HepG2 (cell line): ENCODE measurements around the gene GDF15. TPM values are rescaled to one million over a fixed set of nuclear protein-coding genes. Genes with fewer than 3 reads are reported as not detected.

Experiments used
- CBX1 ChIP-seq: IDR thresholded peaks from one replicate; pipeline ENCODE4 v1.6.1; 2016; ENCODE audit warnings: antibody characterized with exemption, low read depth
- CCAR2 ChIP-seq: fragments of 200-400 bp; formaldehyde crosslinking; optimal IDR thresholded peaks from 2 replicates; pipeline ENCODE3; 2018; ENCODE audit warnings: low read depth, mild to moderate bottlenecking, low read length, moderate library complexity
- HHEX ChIP-seq: IDR thresholded peaks from 2 replicates; pipeline ENCODE4 v1.6.1; 2016; ENCODE audit warnings: control low read depth
- HNF4A ChIP-seq: sonication (generic); formaldehyde crosslinking; IDR thresholded peaks from 2 replicates; pipeline ENCODE4 v1.4.0; 2020; ENCODE audit warnings: missing genetic modification reagents
- HNRNPK ChIP-seq: fragments of 200-400 bp; formaldehyde crosslinking; IDR thresholded peaks from 2 replicates; pipeline ENCODE4 v1.6.1; 2018; ENCODE audit warnings: low read length, low read depth, moderate library complexity, mild to moderate bottlenecking; ENCODE audit not compliant: poor library complexity, severe bottlenecking
- POLR2AphosphoS5 ChIP-seq: IDR thresholded peaks from 2 replicates; pipeline ENCODE4 v1.6.1; 2012; ENCODE audit warnings: low read depth, low read length
- SMAD9 ChIP-seq: sonication (generic); formaldehyde crosslinking; IDR thresholded peaks from 2 replicates; pipeline ENCODE4 v1.5.1; 2020; ENCODE audit warnings: mild to moderate bottlenecking, missing genetic modification reagents
- SMC3 ChIP-seq: IDR thresholded peaks from 2 replicates; pipeline ENCODE4 v1.6.1; 2011; ENCODE audit warnings: low read length, improper control_type of control experiment
- TSC22D2 ChIP-seq: sonication (generic); formaldehyde crosslinking; IDR thresholded peaks from 2 replicates; pipeline ENCODE4 v1.5.1; 2020; ENCODE audit warnings: missing genetic modification reagents, mild to moderate bottlenecking, borderline replicate concordance
- ZBTB8A ChIP-seq: sonication (generic); formaldehyde crosslinking; IDR thresholded peaks from 2 replicates; pipeline ENCODE4 v1.4.0; 2020; ENCODE audit warnings: mild to moderate bottlenecking, low read depth, missing genetic modification reagents, borderline replicate concordance
- ZFAT ChIP-seq: sonication (generic); formaldehyde crosslinking; conservative IDR thresholded peaks from 2 replicates; pipeline ENCODE4 v1.8.1; 2023; ENCODE audit warnings: missing genetic modification reagents, inconsistent platforms
- ZIK1 ChIP-seq: sonication (generic); formaldehyde crosslinking; IDR thresholded peaks from 2 replicates; pipeline ENCODE4 v1.5.0; 2020; ENCODE audit warnings: mild to moderate bottlenecking, low read depth, missing genetic modification reagents, borderline replicate concordance
- ZMAT3 ChIP-seq: sonication (generic); formaldehyde crosslinking; conservative IDR thresholded peaks from 2 replicates; pipeline ENCODE4 v1.7.0; 2021; ENCODE audit warnings: missing genetic modification reagents
- ZNF256 ChIP-seq: sonication (generic); formaldehyde crosslinking; conservative IDR thresholded peaks from 2 replicates; pipeline ENCODE4 v1.4.0; 2020; ENCODE audit warnings: missing genetic modification reagents
- ZNF607 ChIP-seq: sonication (generic); formaldehyde crosslinking; IDR thresholded peaks from 2 replicates; pipeline ENCODE4 v1.5.1; 2020; ENCODE audit warnings: missing genetic modification reagents, mild to moderate bottlenecking, borderline replicate concordance
- ZNF761 ChIP-seq: sonication (generic); formaldehyde crosslinking; conservative IDR thresholded peaks from 2 replicates; pipeline ENCODE4 v1.4.0; 2020; ENCODE audit warnings: mild to moderate bottlenecking, missing genetic modification reagents
- ZNF850 ChIP-seq: sonication (generic); formaldehyde crosslinking; conservative IDR thresholded peaks from 2 replicates; pipeline ENCODE4 v1.9.0; 2021; ENCODE audit warnings: mild to moderate bottlenecking, missing genetic modification reagents
- ZSCAN31 ChIP-seq: sonication (generic); formaldehyde crosslinking; IDR thresholded peaks from 2 replicates; pipeline ENCODE4 v1.5.0; 2020; ENCODE audit warnings: low read depth, mild to moderate bottlenecking, missing genetic modification reagents
- polyA plus RNA-seq, 8 experiments: library from polyadenylated mRNA; depleted of rRNA in 3 of 8; stranded (reverse) in 7 of 8; unstranded in 1 of 8; fragments of >200 nt; fragmentation: Illumina TruSeq in 4 of 8; extraction: Trizol in 4 of 8; gene quantifications; 2 replicates each; pipeline versions ENCODE4 v1.2.1 to v1.2.3, GENCODE V29; 2011 to 2016; ENCODE audit warnings: low read depth in 4 of 8, missing spikeins in 1 of 8, mixed read lengths in 1 of 8; ENCODE audit not compliant: insufficient read depth in 1 of 8
- total RNA-seq, 5 experiments: library from RNA; depleted of rRNA; stranded (reverse); fragments of >200 nt; fragmentation: Illumina TruSeq; extraction: Trizol; gene quantifications; 2 replicates each; pipeline ENCODE4 v1.2.3, GENCODE V29; 2016; ENCODE audit warnings: low read depth in 1 of 5
- TF ChIP-seq, protein P1 (sequence below): sonication (generic); formaldehyde crosslinking; IDR thresholded peaks from 2 replicates; pipeline ENCODE4 v1.5.0; 2020; ENCODE audit warnings: mild to moderate bottlenecking, missing genetic modification reagents, moderate library complexity
- TF ChIP-seq, protein P2 (sequence below): sonication (generic); formaldehyde crosslinking; IDR thresholded peaks from 2 replicates; pipeline ENCODE4 v1.4.0; 2020; ENCODE audit warnings: missing genetic modification reagents, mild to moderate bottlenecking, borderline replicate concordance
- TF ChIP-seq, protein P3 (sequence below): sonication (generic); formaldehyde crosslinking; IDR thresholded peaks from 2 replicates; pipeline ENCODE4 v1.5.0; 2020; ENCODE audit warnings: missing genetic modification reagents
- TF ChIP-seq, protein P4 (sequence below): sonication (generic); formaldehyde crosslinking; IDR thresholded peaks from 2 replicates; pipeline ENCODE4 v1.8.1; 2022; ENCODE audit warnings: mild to moderate bottlenecking, missing genetic modification reagents

The GDF15 gene
- total and polyA plus RNA-seq, 2 of the 13 experiments (the other 11 are each of a cell fraction or from before 2014, with no cell fraction given), result 146 to 422 TPM

DNA sequence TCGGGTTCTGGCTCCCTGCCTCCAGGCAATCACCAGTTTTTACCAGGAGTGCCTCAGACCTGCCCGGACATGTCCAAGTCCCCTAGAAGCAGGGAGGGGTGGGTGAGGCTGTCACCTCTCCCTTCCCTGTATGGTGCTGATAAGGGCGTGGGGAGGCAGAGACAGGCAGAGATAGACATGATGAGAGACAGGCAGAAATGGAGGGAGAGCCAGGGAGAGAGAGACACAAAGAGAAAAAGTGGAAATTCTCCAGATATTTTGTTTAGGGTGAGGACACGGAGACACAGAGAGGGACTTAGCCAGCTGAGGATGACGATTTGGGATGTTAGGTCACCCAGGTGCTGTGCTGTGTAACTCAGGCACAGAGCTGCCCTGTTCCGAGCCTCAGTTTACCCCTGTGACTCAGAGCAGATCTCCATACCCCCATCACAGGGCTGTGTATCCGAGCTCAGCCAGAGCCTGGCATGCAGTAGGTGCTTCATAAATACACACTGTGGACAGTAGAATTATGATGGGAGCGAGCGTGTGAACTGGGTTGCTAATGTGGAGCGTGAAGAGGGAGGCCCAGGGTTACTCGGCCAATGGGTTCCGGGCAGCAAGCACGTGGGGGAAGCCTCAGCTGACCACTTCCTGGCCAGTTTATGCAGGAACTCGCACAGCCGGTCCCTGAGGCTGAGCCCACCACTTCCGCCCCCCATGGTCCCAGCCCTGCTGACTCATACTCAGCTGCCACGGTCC, 11.9 kb upstream of the GDF15 start (continued):
- TF ChIP-seq, protein P1, sequence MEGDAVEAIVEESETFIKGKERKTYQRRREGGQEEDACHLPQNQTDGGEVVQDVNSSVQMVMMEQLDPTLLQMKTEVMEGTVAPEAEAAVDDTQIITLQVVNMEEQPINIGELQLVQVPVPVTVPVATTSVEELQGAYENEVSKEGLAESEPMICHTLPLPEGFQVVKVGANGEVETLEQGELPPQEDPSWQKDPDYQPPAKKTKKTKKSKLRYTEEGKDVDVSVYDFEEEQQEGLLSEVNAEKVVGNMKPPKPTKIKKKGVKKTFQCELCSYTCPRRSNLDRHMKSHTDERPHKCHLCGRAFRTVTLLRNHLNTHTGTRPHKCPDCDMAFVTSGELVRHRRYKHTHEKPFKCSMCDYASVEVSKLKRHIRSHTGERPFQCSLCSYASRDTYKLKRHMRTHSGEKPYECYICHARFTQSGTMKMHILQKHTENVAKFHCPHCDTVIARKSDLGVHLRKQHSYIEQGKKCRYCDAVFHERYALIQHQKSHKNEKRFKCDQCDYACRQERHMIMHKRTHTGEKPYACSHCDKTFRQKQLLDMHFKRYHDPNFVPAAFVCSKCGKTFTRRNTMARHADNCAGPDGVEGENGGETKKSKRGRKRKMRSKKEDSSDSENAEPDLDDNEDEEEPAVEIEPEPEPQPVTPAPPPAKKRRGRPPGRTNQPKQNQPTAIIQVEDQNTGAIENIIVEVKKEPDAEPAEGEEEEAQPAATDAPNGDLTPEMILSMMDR (CRISPR knock-in tag), result no peak
- TF ChIP-seq, protein P2, sequence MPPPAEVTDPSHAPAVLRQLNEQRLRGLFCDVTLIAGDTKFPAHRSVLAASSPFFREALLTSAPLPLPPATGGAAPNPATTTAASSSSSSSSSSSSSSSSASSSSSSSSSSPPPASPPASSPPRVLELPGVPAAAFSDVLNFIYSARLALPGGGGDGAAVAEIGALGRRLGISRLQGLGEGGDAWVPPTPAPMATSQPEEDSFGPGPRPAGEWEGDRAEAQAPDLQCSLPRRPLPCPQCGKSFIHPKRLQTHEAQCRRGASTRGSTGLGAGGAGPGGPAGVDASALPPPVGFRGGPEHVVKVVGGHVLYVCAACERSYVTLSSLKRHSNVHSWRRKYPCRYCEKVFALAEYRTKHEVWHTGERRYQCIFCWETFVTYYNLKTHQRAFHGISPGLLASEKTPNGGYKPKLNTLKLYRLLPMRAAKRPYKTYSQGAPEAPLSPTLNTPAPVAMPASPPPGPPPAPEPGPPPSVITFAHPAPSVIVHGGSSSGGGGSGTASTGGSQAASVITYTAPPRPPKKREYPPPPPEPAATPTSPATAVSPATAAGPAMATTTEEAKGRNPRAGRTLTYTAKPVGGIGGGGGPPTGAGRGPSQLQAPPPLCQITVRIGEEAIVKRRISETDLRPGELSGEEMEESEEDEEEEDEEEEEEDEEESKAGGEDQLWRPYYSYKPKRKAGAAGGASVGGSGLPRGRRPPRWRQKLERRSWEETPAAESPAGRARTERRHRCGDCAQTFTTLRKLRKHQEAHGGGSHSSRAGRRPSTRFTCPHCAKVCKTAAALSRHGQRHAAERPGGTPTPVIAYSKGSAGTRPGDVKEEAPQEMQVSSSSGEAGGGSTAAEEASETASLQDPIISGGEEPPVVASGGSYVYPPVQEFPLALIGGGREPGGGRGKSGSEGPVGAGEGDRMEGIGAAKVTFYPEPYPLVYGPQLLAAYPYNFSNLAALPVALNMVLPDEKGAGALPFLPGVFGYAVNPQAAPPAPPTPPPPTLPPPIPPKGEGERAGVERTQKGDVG (CRISPR knock-in tag), result peak; percentile 74; the same call in 1 of the 2 replicates
- TF ChIP-seq ZNF850 (CRISPR knock-in tag) (no peak), ZFAT (no peak), ZNF256 (CRISPR knock-in tag) (no peak), ZBTB8A (CRISPR knock-in tag) (no peak), ZNF607 (no peak), POLR2AphosphoS5 (no peak; the same call in 1 of the 2 replicates), ZNF761 (CRISPR knock-in tag) (no peak), HNF4A (CRISPR knock-in tag) (peak; percentile 49; the same call in 1 of the 2 replicates), ZSCAN31 (CRISPR knock-in tag) (no peak), ZIK1 (CRISPR knock-in tag) (peak; percentile 88; the same call in 1 of the 2 replicates), HHEX (no peak), CCAR2 (no peak), TSC22D2 (CRISPR knock-in tag) (no peak), ZMAT3 (peak; percentile 65; the same call in 1 of the 2 replicates), HNRNPK (peak; percentile 74), SMC3 (no peak), CBX1 (no peak), SMAD9 (no peak)
- TF ChIP-seq, protein P3, sequence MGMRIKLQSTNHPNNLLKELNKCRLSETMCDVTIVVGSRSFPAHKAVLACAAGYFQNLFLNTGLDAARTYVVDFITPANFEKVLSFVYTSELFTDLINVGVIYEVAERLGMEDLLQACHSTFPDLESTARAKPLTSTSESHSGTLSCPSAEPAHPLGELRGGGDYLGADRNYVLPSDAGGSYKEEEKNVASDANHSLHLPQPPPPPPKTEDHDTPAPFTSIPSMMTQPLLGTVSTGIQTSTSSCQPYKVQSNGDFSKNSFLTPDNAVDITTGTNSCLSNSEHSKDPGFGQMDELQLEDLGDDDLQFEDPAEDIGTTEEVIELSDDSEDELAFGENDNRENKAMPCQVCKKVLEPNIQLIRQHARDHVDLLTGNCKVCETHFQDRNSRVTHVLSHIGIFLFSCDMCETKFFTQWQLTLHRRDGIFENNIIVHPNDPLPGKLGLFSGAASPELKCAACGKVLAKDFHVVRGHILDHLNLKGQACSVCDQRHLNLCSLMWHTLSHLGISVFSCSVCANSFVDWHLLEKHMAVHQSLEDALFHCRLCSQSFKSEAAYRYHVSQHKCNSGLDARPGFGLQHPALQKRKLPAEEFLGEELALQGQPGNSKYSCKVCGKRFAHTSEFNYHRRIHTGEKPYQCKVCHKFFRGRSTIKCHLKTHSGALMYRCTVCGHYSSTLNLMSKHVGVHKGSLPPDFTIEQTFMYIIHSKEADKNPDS (CRISPR knock-in tag), result no peak
- TF ChIP-seq, protein P4, sequence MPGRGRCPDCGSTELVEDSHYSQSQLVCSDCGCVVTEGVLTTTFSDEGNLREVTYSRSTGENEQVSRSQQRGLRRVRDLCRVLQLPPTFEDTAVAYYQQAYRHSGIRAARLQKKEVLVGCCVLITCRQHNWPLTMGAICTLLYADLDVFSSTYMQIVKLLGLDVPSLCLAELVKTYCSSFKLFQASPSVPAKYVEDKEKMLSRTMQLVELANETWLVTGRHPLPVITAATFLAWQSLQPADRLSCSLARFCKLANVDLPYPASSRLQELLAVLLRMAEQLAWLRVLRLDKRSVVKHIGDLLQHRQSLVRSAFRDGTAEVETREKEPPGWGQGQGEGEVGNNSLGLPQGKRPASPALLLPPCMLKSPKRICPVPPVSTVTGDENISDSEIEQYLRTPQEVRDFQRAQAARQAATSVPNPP (CRISPR knock-in tag), result no peak
